HL-60 (cell line): ENCODE data around the gene CALM1.

Experiments
- DNase-seq, 2 experiments: peaks; one replicate each; pipeline ENCODE4 v3.0.0-alpha.2; 2010 to 2020; ENCODE audit warnings: low read depth in 1 of 2, low spot score in 1 of 2
- H3K27ac ChIP-seq: fragments of 250-450 bp; sonication (Bioruptor Pico); replicated peaks from 2 replicates; pipeline ENCODE4 v1.5.1; 2020; ENCODE audit warnings: mild to moderate bottlenecking, moderate library complexity
- H3K27me3 ChIP-seq: fragments of 250-450 bp; sonication (Bioruptor Pico); 2 replicates; pipeline ENCODE4 v1.5.1; 2021; ENCODE audit warnings: mild to moderate bottlenecking, moderate library complexity; ENCODE audit not compliant: insufficient read depth, poor library complexity, severe bottlenecking
- H3K4me3 ChIP-seq: replicated peaks from 2 replicates; pipeline ENCODE4 v1.5.1; 2011; ENCODE audit warnings: mild to moderate bottlenecking, control low read depth, low read length; ENCODE audit not compliant: insufficient read depth
- CTCF ChIP-seq: IDR thresholded peaks from one replicate; pipeline ENCODE4 v1.5.1; 2011; ENCODE audit warnings: low read length, control low read depth, inconsistent platforms; ENCODE audit not compliant: insufficient read depth
- GABPA ChIP-seq: IDR thresholded peaks from 2 replicates; pipeline ENCODE4 v1.6.1; 2012; ENCODE audit warnings: low read depth
- POLR2AphosphoS5 ChIP-seq: IDR thresholded peaks from 2 replicates; pipeline ENCODE4 v1.6.1; 2012; ENCODE audit warnings: low read depth
- REST ChIP-seq: IDR thresholded peaks from 2 replicates; pipeline ENCODE4 v1.6.1; 2012; ENCODE audit warnings: low read depth; ENCODE audit not compliant: insufficient replicate concordance
- SPI1 ChIP-seq: IDR thresholded peaks from 2 replicates; pipeline ENCODE4 v1.6.1; 2012; ENCODE audit warnings: low read depth, mild to moderate bottlenecking, borderline replicate concordance

CALM1 gene

GRCh38 chr14:90402016-90402415 is 5.2 kb downstream of the CALM1 start:
- H3K27me3 ChIP-seq: no peaks in the 10 kb centered on the region
- DNase-seq: peak; percentile 47 to 86
- TF ChIP-seq REST (no peak), SPI1 (peak; percentile 37; the same call in 1 of the 2 replicates), POLR2AphosphoS5 (peak; percentile 47; the same call in 1 of the 2 replicates), GABPA (peak; percentile 67), CTCF (no peak)
- no peak overlapping the region for H3K27ac ChIP-seq
- H3K4me3 ChIP-seq: no peak overlapping the region

- no peak for DNase-seq
- Histone ChIP-seq H3K4me3 (no peak overlapping the region), H3K27ac (no peak overlapping the region), H3K27me3 (no peaks in the 10 kb centered on the region)
- TF ChIP-seq GABPA (no peak), SPI1 (no peak), REST (no peak), CTCF (no peak), POLR2AphosphoS5 (no peak)
These were observed 6.2 kb downstream of the CALM1 start for GRCh38 chr14:90403065-90403464.

GRCh38 chr14:90405101-90405500 is 8.3 kb downstream of the CALM1 start:
- Histone ChIP-seq H3K27me3 (no peaks in the 10 kb centered on the region), H3K4me3 (no peak overlapping the region), H3K27ac (no peak overlapping the region)
- no peak for DNase-seq
- TF ChIP-seq POLR2AphosphoS5 (no peak), SPI1 (no peak), GABPA (no peak), CTCF (no peak), REST (no peak)
